GM11168 (cell line): ENCODE data around the gene EHBP1.

Experiments
- in situ Hi-C: fragments of 300-500 bp; cut with MboI; formaldehyde crosslinking; loops from one replicate; pipeline ENCODE4 v1.12.0; 2022; ENCODE audit warnings: low sequenced_read_pairs; ENCODE audit not compliant: unreplicated experiment

The EHBP1 gene

GRCh38 chr2:62811086-62811485, 105.6 kb downstream of the EHBP1 start:
- in situ Hi-C loops = no loop called here

- in situ Hi-C loops = no loop called here
Observed at GRCh38 chr2:62811972-62812371, 106.5 kb downstream of the EHBP1 start.

- in situ Hi-C loops = no loop called here
Observed at GRCh38 chr2:62812921-62813825, 107.7 kb downstream of the EHBP1 start.

- in situ Hi-C loops = no loop called here
Observed at GRCh38 chr2:62814123-62814522, 108.6 kb downstream of the EHBP1 start.

- in situ Hi-C loops = no loop called here
Observed at GRCh38 chr2:62817348-62817747, 111.8 kb downstream of the EHBP1 start.

- in situ Hi-C loops = no loop called here
Observed at GRCh38 chr2:62817995-62818713, 112.6 kb downstream of the EHBP1 start.

- in situ Hi-C loops = no loop called here
Observed at GRCh38 chr2:62822549-62822948, 117.0 kb downstream of the EHBP1 start.

GRCh38 chr2:62824388-62824787, 118.9 kb downstream of the EHBP1 start:
- in situ Hi-C loops = no loop called here

GRCh38 chr2:62826141-62826540, 120.6 kb downstream of the EHBP1 start:
- in situ Hi-C loops = no loop called here

- in situ Hi-C loops = no loop called here
Observed at GRCh38 chr2:62826953-62827675, 121.6 kb downstream of the EHBP1 start.

- in situ Hi-C loops = no loop called here
Observed at GRCh38 chr2:62831729-62832128, 126.2 kb downstream of the EHBP1 start.

- in situ Hi-C loops = no loop called here
Observed at GRCh38 chr2:62844311-62845090, 139.0 kb downstream of the EHBP1 start.

- in situ Hi-C loops = no loop called here
Observed at GRCh38 chr2:62845256-62845655, 139.7 kb downstream of the EHBP1 start.

- in situ Hi-C loops = no loop called here
Observed at GRCh38 chr2:62852254-62852653, 146.7 kb downstream of the EHBP1 start.

- in situ Hi-C loops = no loop called here
Observed at GRCh38 chr2:62854600-62855514, 149.3 kb downstream of the EHBP1 start.

- in situ Hi-C loops = no loop called here
Observed at GRCh38 chr2:62856228-62857040, 150.9 kb downstream of the EHBP1 start.

- in situ Hi-C loops = no loop called here
Observed at GRCh38 chr2:62857139-62857931, 151.8 kb downstream of the EHBP1 start.
